Renal pelvis (tissue), 4 donors: ENCODE measurements around the gene POLR2C. TPM values are rescaled to one million over a fixed set of nuclear protein-coding genes. Genes with fewer than 3 reads are reported as not detected.

Experiments used
- DNase-seq: peaks from one replicate; pipeline ENCODE4 v3.0.0-alpha.2; 2013
- polyA plus RNA-seq, 3 donors: library from polyadenylated mRNA; unstranded; fragments of 120-200 nt; gene quantifications; one replicate each; pipeline ENCODE4 v1.2.1, GENCODE V29; 2013; ENCODE audit not compliant: insufficient read length in 3 of 3

POLR2C gene
- polyA plus RNA-seq, 3 donors: 84.1 to 87.3 (median 86.4) TPM

DNA sequence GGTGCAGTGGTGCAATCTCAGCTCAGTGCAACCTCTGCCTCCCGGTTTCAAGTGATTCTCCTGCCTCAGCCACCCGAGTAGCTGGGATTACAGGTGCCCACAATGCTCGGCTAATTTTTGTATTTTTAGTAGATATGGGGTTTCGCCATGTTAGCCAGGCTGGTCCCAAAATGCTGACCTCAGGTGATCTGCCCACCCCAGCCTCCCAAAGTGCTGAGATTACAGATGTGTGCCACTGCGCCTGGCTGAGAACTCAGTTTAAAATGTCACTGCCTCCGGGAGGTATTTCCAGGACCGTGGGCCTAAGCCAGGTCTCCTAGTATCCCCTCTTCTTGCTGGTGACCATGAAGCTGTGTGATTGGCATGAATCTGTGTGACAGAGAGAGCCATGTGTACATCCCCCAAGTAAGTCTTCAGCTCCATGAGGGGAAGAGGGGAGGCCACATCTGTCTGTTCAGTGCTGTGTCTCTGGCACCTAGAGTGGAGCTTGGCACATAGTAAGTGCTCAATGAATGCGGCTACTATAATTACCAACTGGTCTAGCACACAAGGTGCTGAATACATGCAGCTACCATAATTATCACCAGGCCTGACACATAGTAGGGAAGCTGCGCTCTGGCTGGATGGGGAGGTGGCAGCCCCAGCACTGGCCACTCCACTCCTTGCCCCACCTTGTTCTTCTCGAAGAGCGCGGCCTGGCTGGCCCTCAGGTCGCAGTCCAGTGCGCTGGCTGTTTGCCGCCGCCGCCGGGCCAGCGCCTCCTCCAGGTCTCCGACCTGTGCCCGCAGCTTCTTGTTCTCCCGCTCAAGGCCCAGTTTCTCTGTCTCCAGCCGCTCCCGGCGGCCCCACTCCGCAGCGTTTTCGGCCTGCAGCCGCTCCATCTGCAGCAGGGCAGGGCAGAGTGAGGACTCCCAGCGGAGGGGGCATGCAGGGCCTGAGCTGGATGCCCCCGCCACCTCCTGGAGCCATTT lies 55.2 kb downstream of the POLR2C start:
- no peak for DNase-seq

GRCh38 chr16:57518520-57518919 lies 56.0 kb downstream of the POLR2C start:
- DNase-seq: no peak

DNA sequence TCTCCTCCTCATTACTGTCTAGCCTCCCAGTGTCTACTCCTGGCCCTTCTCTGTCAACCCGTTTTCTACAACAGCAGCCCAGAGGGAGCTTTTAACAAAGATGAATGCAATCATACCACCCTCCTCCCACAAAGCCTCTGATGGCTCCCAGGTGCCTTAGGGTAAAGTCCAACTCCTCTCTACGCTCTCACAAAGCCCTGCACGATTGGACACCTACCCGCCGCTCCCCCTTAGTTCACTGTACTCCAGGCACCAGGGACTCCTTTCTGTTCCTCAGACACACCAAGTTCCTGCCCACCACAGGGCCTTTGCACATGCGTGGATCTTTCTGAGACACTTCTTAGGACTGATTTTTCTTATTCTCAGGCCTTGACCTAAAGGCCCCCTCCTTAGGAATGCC lies 56.4 kb downstream of the POLR2C start:
- DNase-seq: no peak

DNA sequence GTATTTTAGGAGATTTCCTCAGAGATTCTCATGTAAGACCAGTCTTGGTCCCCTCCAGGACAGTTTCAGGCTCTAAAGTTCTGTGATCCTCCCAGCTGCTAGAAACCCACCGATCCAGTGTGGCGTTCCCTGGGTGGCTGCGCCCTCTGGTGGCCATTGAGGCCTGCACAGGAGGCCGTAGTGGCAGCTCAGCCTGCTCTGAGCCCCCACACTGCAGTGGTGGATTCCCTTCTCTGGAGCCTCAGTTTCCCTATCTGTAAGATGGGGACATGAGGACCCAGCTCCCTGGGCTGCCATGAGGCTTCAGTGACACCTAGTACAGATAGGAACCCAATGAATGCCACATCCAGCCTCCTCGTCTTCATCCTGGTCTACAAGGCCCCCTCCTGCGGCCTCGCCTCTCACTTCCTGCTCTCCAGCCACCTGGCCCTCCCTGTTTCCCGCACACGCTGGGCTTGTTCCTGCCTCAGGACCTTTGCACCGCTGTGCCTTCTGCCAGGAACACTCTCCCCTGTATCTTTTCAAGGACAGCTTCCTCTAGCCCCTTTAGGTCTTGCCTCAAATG lies 57.4 kb downstream of the POLR2C start:
- DNase-seq: peak; percentile 72

Other genes starting within 250 kb of the POLR2C start
- gene ARL2BP, start 217.4 kb upstream of the POLR2C start, polyA plus RNA-seq: 10 to 100 TPM; 70.7 to 71.1 (median 70.9) TPM
- gene PLLP, start 178.0 kb upstream of the POLR2C start, polyA plus RNA-seq: 10 to 100 TPM; 22.5 to 26.6 (median 24.7) TPM
- gene CCL22, start 103.9 kb upstream of the POLR2C start, polyA plus RNA-seq: under 1 TPM; 0.06 to 0.18 (median 0.13) TPM
- 10 to 100 TPM; 30.3 to 33.2 (median 32.3) TPM for gene CX3CL1, start 90.2 kb upstream of the POLR2C start, polyA plus RNA-seq
- under 1 TPM in 2 of 3 donors, not detected in 1; 0.21 to 0.43 TPM for gene CCL17, start 57.9 kb upstream of the POLR2C start, polyA plus RNA-seq
- gene CIAPIN1, start 15.3 kb upstream of the POLR2C start, polyA plus RNA-seq: 100 to 1,000 TPM in 1 of 3 donors, 10 to 100 TPM in 2; 95.5 to 100 (median 98.5) TPM
- gene COQ9, start 15.2 kb upstream of the POLR2C start, polyA plus RNA-seq: 100 to 1,000 TPM; 100 to 114 (median 114) TPM
- 10 to 100 TPM; 34.3 to 36.8 (median 35.0) TPM for gene DOK4, start 23.8 kb downstream of the POLR2C start, polyA plus RNA-seq
- gene CCDC102A, start 73.9 kb downstream of the POLR2C start, polyA plus RNA-seq: 10 to 100 TPM; 15.3 to 20.6 (median 19.6) TPM
- gene ADGRG5, start 80.0 kb downstream of the POLR2C start, polyA plus RNA-seq: 1 to 10 TPM; 1.1 to 1.8 (median 1.1) TPM
- gene ADGRG1, start 166.0 kb downstream of the POLR2C start, polyA plus RNA-seq: 10 to 100 TPM; 72.4 to 84.0 (median 79.6) TPM
- gene ADGRG3, start 205.6 kb downstream of the POLR2C start, polyA plus RNA-seq: under 1 TPM in 2 of 3 donors, not detected in 1; 0.24 to 0.51 TPM
- 1 to 10 TPM; 3.3 to 7.8 (median 3.9) TPM for gene DRC7, start 232.1 kb downstream of the POLR2C start, polyA plus RNA-seq